Stimulated activated memory B cell treated with anti-CD40 and anti-IgM and Interleukin-4, amounts not matched to agents 10 μg/mL and 1 μg/mL and 100 μg/mL, for 72 hours (primary cell): Measurements from ENCODE around the gene SIGLEC15.

Experiments used
- ATAC-seq: fragments of 150-1000 bp; cut with Tn5 transposase; 2 replicates; pipeline ENCODE4 v1.10.0; 2021
- H3K27ac Mint-ChIP-seq: one replicate; pipeline ENCODE4 v1.8.0; 2022; ENCODE audit warnings: mild to moderate bottlenecking, mixed read lengths
- H3K27me3 Mint-ChIP-seq: one replicate; pipeline ENCODE4 v1.8.0; 2022; ENCODE audit warnings: mixed read lengths
- H3K36me3 Mint-ChIP-seq: one replicate; pipeline ENCODE4 v1.8.0; 2022; ENCODE audit warnings: mixed read lengths
- H3K4me1 Mint-ChIP-seq: one replicate; pipeline ENCODE4 v1.8.0; 2022; ENCODE audit warnings: mixed read lengths
- H3K4me3 Mint-ChIP-seq: one replicate; pipeline ENCODE4 v1.8.0; 2022; ENCODE audit warnings: mild to moderate bottlenecking, moderate library complexity, mixed read lengths
- H3K9me3 Mint-ChIP-seq: one replicate; pipeline ENCODE4 v1.8.0; 2022; ENCODE audit warnings: mixed read lengths

Gene SIGLEC15

GRCh38 chr18:45874491-45875184 lies 49.2 kb downstream of the SIGLEC15 start:
- Mint-ChIP-seq H3K27me3 (no peaks in the 10 kb centered on the region), H3K4me3 (peak overlapping the region; percentile 41), H3K36me3 (peaks cover 81% of the 10 kb centered on the region), H3K4me1 (peaks cover 32% of the 10 kb centered on the region), H3K27ac (peak overlapping the region; percentile 83), H3K9me3 (peaks cover 12% of the 10 kb centered on the region)
- peak; percentile 97 for ATAC-seq

GRCh38 chr18:45876161-45876560 lies 50.7 kb downstream of the SIGLEC15 start:
- Mint-ChIP-seq H3K4me1 (peaks cover 39% of the 10 kb centered on the region), H3K36me3 (peaks cover 78% of the 10 kb centered on the region), H3K4me3 (no peak overlapping the region), H3K27ac (no peak overlapping the region), H3K9me3 (peaks cover 12% of the 10 kb centered on the region), H3K27me3 (no peaks in the 10 kb centered on the region)
- no peak for ATAC-seq

GRCh38 chr18:45877403-45877802 lies 51.9 kb downstream of the SIGLEC15 start:
- Mint-ChIP-seq H3K36me3 (peaks cover 72% of the 10 kb centered on the region), H3K9me3 (peaks cover 12% of the 10 kb centered on the region), H3K4me3 (no peak overlapping the region), H3K27ac (no peak overlapping the region), H3K27me3 (no peaks in the 10 kb centered on the region), H3K4me1 (peaks cover 33% of the 10 kb centered on the region)
- ATAC-seq = no peak

GRCh38 chr18:45879681-45880655 lies 54.5 kb downstream of the SIGLEC15 start:
- Mint-ChIP-seq H3K4me3 (no peak overlapping the region), H3K27ac (peak overlapping the region; percentile 40), H3K36me3 (peaks cover 55% of the 10 kb centered on the region), H3K9me3 (peaks cover 5% of the 10 kb centered on the region), H3K4me1 (peaks cover 18% of the 10 kb centered on the region), H3K27me3 (no peaks in the 10 kb centered on the region)
- ATAC-seq = peak; percentile 84

GRCh38 chr18:45880876-45881558 lies 55.5 kb downstream of the SIGLEC15 start:
- no peaks in the 10 kb centered on the region for H3K27me3 Mint-ChIP-seq
- H3K27ac Mint-ChIP-seq = no peak overlapping the region
- no peak for ATAC-seq

GRCh38 chr18:45887585-45887984 lies 62.1 kb downstream of the SIGLEC15 start:
- no peak overlapping the region for H3K27ac Mint-ChIP-seq
- no peak for ATAC-seq
- no peak overlapping the region for H3K4me3 Mint-ChIP-seq
- no peaks in the 10 kb centered on the region for H3K27me3 Mint-ChIP-seq
- H3K4me1 Mint-ChIP-seq = no peaks in the 10 kb centered on the region
- H3K9me3 Mint-ChIP-seq = no peaks in the 10 kb centered on the region
- H3K36me3 Mint-ChIP-seq = peaks cover 28% of the 10 kb centered on the region

More at GRCh38 chr18:45880876-45881558, 55.5 kb downstream of the SIGLEC15 start:
- no peak overlapping the region for H3K4me3 Mint-ChIP-seq
- H3K36me3 Mint-ChIP-seq = peaks cover 47% of the 10 kb centered on the region
- no peaks in the 10 kb centered on the region for H3K9me3 Mint-ChIP-seq
- peaks cover 10% of the 10 kb centered on the region for H3K4me1 Mint-ChIP-seq

- Mint-ChIP-seq H3K36me3 (peaks cover 24% of the 10 kb centered on the region), H3K4me1 (no peaks in the 10 kb centered on the region), H3K4me3 (no peak overlapping the region), H3K27me3 (no peaks in the 10 kb centered on the region), H3K9me3 (no peaks in the 10 kb centered on the region), H3K27ac (peak overlapping the region; percentile 11)
- ATAC-seq = no peak
Measured at GRCh38 chr18:45889419-45890064, 64.1 kb downstream of the SIGLEC15 start.

GRCh38 chr18:45890606-45891005 lies 65.1 kb downstream of the SIGLEC15 start:
- ATAC-seq = no peak
- peaks cover 35% of the 10 kb centered on the region for H3K36me3 Mint-ChIP-seq
- H3K27me3 Mint-ChIP-seq = no peaks in the 10 kb centered on the region
- no peaks in the 10 kb centered on the region for H3K9me3 Mint-ChIP-seq
- H3K4me1 Mint-ChIP-seq = no peaks in the 10 kb centered on the region
- H3K4me3 Mint-ChIP-seq = no peak overlapping the region
- peak overlapping the region; percentile 6 for H3K27ac Mint-ChIP-seq

GRCh38 chr18:45891806-45892205 lies 66.3 kb downstream of the SIGLEC15 start:
- H3K4me1 Mint-ChIP-seq = no peaks in the 10 kb centered on the region
- ATAC-seq = no peak
- no peaks in the 10 kb centered on the region for H3K9me3 Mint-ChIP-seq
- H3K36me3 Mint-ChIP-seq = peaks cover 45% of the 10 kb centered on the region
- H3K4me3 Mint-ChIP-seq = no peak overlapping the region
- no peaks in the 10 kb centered on the region for H3K27me3 Mint-ChIP-seq
- H3K27ac Mint-ChIP-seq = no peak overlapping the region
